HepG2 (cell line): ENCODE measurements around the gene ESPNL. TPM values are rescaled to one million over a fixed set of nuclear protein-coding genes. Genes with fewer than 3 reads are reported as not detected.

Experiments
- ATAC-seq: fragments of 200-7000 bp; cut with Tn5 transposase; 3 replicates; pipeline ENCODE4 v1.9.1; 2020; ENCODE audit warnings: mild to moderate bottlenecking, moderate library complexity
- BruUV-seq: library from RNA; stranded (reverse); fragments of 400-500 nt; replicated peaks from 2 replicates; lab custom pipeline; 2021; lab: Mats Ljungman, UMichigan
- CTCF ChIA-PET: fragments of 300-600 bp; formaldehyde crosslinking; extraction: SDS; loops from one replicate; lab custom pipeline; 2021; ENCODE audit warnings: low total read pairs, inconsistent platforms, low intra/inter-chr PET ratio; lab: Yijun Ruan, JAX
- POLR2A ChIA-PET: fragments of 350-600 bp; sonication (Branson Sonifier 250); formaldehyde crosslinking; loops from one replicate; lab custom pipeline; 2020; ENCODE audit warnings: antibody characterized with exemption, inconsistent platforms; lab: Yijun Ruan, JAX
- DNase-seq: peaks from one replicate; pipeline ENCODE4 v3.0.0-alpha.2; 2015; ENCODE audit warnings: low spot score
- FAIRE-seq: peaks from 3 replicates; lab custom pipeline; 2011; peaks lifted over from hg19 to GRCh38; lab: Jason Lieb, UNC
- H2AFZ ChIP-seq: one replicate; pipeline ENCODE4 v1.6.1; 2011; ENCODE audit warnings: low read length, inconsistent platforms
- H3K27ac ChIP-seq: fragments of 300-600 bp; 3 replicates; pipeline ENCODE4 v1.8.0; 2011; ENCODE audit warnings: mixed run types, mild to moderate bottlenecking, mixed read lengths, low read length, inconsistent platforms; ENCODE audit not compliant: insufficient read depth; ENCODE audit errors: extremely low read length
- H3K27me3 ChIP-seq, 2 experiments: fragments of 200-600 bp in 1 of 2; 2 replicates in 1 of 2; 3 replicates in 1 of 2; pipeline versions ENCODE4 v1.6.0 to v1.8.0; 2011; ENCODE audit warnings: low read length in 2 of 2, mild to moderate bottlenecking in 2 of 2, moderate library complexity in 2 of 2, inconsistent platforms in 1 of 2; ENCODE audit not compliant: insufficient read depth in 2 of 2, control insufficient read depth in 1 of 2
- H3K36me3 ChIP-seq, 2 experiments: fragments of 200-600 bp in 1 of 2; replicated peaks in 1 of 2; 2 replicates in 1 of 2; 3 replicates in 1 of 2; pipeline versions ENCODE4 v1.5.1 to v1.8.0; 2011; ENCODE audit warnings: low read length in 2 of 2, inconsistent platforms in 1 of 2; ENCODE audit not compliant: insufficient read depth in 2 of 2, control insufficient read depth in 1 of 2
- H3K4me1 ChIP-seq: 2 replicates; pipeline ENCODE4 v1.5.1; 2012; ENCODE audit warnings: low read length, inconsistent platforms; ENCODE audit not compliant: insufficient read depth
- H3K4me2 ChIP-seq: 2 replicates; pipeline ENCODE4 v1.6.0; 2011; ENCODE audit warnings: low read depth, low read length, inconsistent platforms
- H3K4me3 ChIP-seq, 3 experiments: fragments of 200-600 bp in 1 of 3; sonication (generic), shearing (Covaris generic) in 1 of 3; replicated peaks in 1 of 3; 2 replicates each; pipeline ENCODE4 v1.5.1; 2011 to 2016; ENCODE audit warnings: low read length in 3 of 3, inconsistent platforms in 2 of 3, low read depth in 2 of 3, mild to moderate bottlenecking in 2 of 3, control low read depth in 1 of 3, mixed read lengths in 1 of 3; ENCODE audit not compliant: insufficient read depth in 1 of 3
- H3K79me2 ChIP-seq: one replicate; pipeline ENCODE4 v1.6.1; 2011; ENCODE audit warnings: low read length, inconsistent platforms; ENCODE audit not compliant: insufficient read depth
- H3K9ac ChIP-seq: 2 replicates; pipeline ENCODE4 v1.6.0; 2011; ENCODE audit warnings: mild to moderate bottlenecking, low read depth, low read length, inconsistent platforms; ENCODE audit not compliant: insufficient read depth
- H3K9me3 ChIP-seq: 2 replicates; pipeline ENCODE4 v1.5.1; 2012; ENCODE audit warnings: mild to moderate bottlenecking, low read length
- H4K20me1 ChIP-seq: 2 replicates; pipeline ENCODE4 v1.6.0; 2011; ENCODE audit warnings: inconsistent platforms, mild to moderate bottlenecking, low read length, moderate library complexity; ENCODE audit not compliant: insufficient read depth
- ARHGAP35 ChIP-seq: sonication (generic); formaldehyde crosslinking; IDR thresholded peaks from 2 replicates; pipeline ENCODE4 v1.9.0; 2022; ENCODE audit warnings: mild to moderate bottlenecking, inconsistent platforms, moderate library complexity, missing genetic modification reagents, borderline replicate concordance
- DPF2 ChIP-seq: sonication (generic); formaldehyde crosslinking; IDR thresholded peaks from 2 replicates; pipeline ENCODE4 v1.4.0; 2020; ENCODE audit warnings: mild to moderate bottlenecking, low read depth, missing genetic modification reagents, borderline replicate concordance
- FOXK2 ChIP-seq: fragments of 450-650 bp; IDR thresholded peaks from 2 replicates; pipeline ENCODE4 v1.6.1; 2016
- GPN1 ChIP-seq: sonication (generic); formaldehyde crosslinking; IDR thresholded peaks from 2 replicates; pipeline ENCODE4 v1.5.1; 2020; ENCODE audit warnings: missing genetic modification reagents, borderline replicate concordance
- NFKBIZ ChIP-seq: IDR thresholded peaks from 2 replicates; pipeline ENCODE4 v1.6.1; 2018; ENCODE audit warnings: missing genetic modification reagents, missing compliant biosample characterization
- SKI ChIP-seq: fragments of 450-650 bp; IDR thresholded peaks from one replicate; pipeline ENCODE4 v1.6.1; 2018; ENCODE audit warnings: mild to moderate bottlenecking; ENCODE audit not compliant: partially characterized antibody
- STAG1 ChIP-seq: sonication (generic); formaldehyde crosslinking; IDR thresholded peaks from 2 replicates; pipeline ENCODE4 v1.4.0; 2020; ENCODE audit warnings: missing genetic modification reagents
- TBX3 ChIP-seq: fragments of 450-650 bp; IDR thresholded peaks from 2 replicates; pipeline ENCODE4 v1.6.1; 2017; ENCODE audit warnings: antibody characterized with exemption, mild to moderate bottlenecking, inconsistent platforms, borderline replicate concordance
- THYN1 ChIP-seq: sonication (generic); formaldehyde crosslinking; IDR thresholded peaks from 2 replicates; pipeline ENCODE4 v1.8.1; 2023; ENCODE audit warnings: low read depth, mild to moderate bottlenecking, moderate library complexity, missing genetic modification reagents, borderline replicate concordance
- UBTF ChIP-seq: sonication (generic); formaldehyde crosslinking; IDR thresholded peaks from 2 replicates; pipeline ENCODE4 v1.4.0; 2020; ENCODE audit warnings: mild to moderate bottlenecking, missing genetic modification reagents
- ZFP36 ChIP-seq: fragments of 150-350 bp; IDR thresholded peaks from 2 replicates; pipeline ENCODE4 v1.6.1; 2018; ENCODE audit warnings: borderline replicate concordance, low read length, low read depth; ENCODE audit not compliant: partially characterized antibody
- ZNF10 ChIP-seq: sonication (generic); formaldehyde crosslinking; IDR thresholded peaks from 2 replicates; pipeline ENCODE4 v1.4.0; 2020; ENCODE audit warnings: mild to moderate bottlenecking, low read depth, missing genetic modification reagents, borderline replicate concordance
- ZNF263 ChIP-seq: sonication (generic); formaldehyde crosslinking; IDR thresholded peaks from 2 replicates; pipeline ENCODE4 v1.4.0; 2020; ENCODE audit warnings: missing genetic modification reagents
- ZNF430 ChIP-seq: sonication (generic); formaldehyde crosslinking; IDR thresholded peaks from 2 replicates; pipeline ENCODE4 v1.9.0; 2021; ENCODE audit warnings: mild to moderate bottlenecking, missing genetic modification reagents
- ZNF510 ChIP-seq: sonication (generic); formaldehyde crosslinking; IDR thresholded peaks from 2 replicates; pipeline ENCODE4 v1.4.0; 2020; ENCODE audit warnings: low read depth, mild to moderate bottlenecking, missing genetic modification reagents
- ZNF530 ChIP-seq: sonication (generic); formaldehyde crosslinking; IDR thresholded peaks from 2 replicates; pipeline ENCODE4 v1.5.0; 2020; ENCODE audit warnings: low read depth, mild to moderate bottlenecking, missing genetic modification reagents
- ZNF766 ChIP-seq: sonication (generic); formaldehyde crosslinking; IDR thresholded peaks from 2 replicates; pipeline ENCODE4 v1.5.0; 2020; ENCODE audit warnings: missing genetic modification reagents, borderline replicate concordance
- ZNF782 ChIP-seq: sonication (generic); formaldehyde crosslinking; IDR thresholded peaks from 2 replicates; pipeline ENCODE4 v1.4.0; 2020; ENCODE audit warnings: missing genetic modification reagents, mild to moderate bottlenecking, borderline replicate concordance
- ZNF839 ChIP-seq: sonication (generic); formaldehyde crosslinking; IDR thresholded peaks from 2 replicates; pipeline ENCODE4 v1.4.0; 2020; ENCODE audit warnings: missing genetic modification reagents, mild to moderate bottlenecking, borderline replicate concordance
- WGBS: methylation state at CpG from one replicate; pipeline ENCODE4 v1.1.6; 2017; ENCODE audit warnings: low lambda C conversion rate; 5-methylcytosine and 5-hydroxymethylcytosine counted together
- in situ Hi-C: cut with HindIII; loops from 2 replicates; pipeline ENCODE4 v1.10.0; 2017; ENCODE audit warnings: low pct_unique_long_range_greater_than_20kb; ENCODE audit not compliant: extremely low pct_ligation_motif_present
- intact Hi-C: fragments of 100-400 bp; cut with micrococcal nuclease; formaldehyde crosslinking; loops from one replicate; pipeline ENCODE4 v1.10.0; 2022; ENCODE audit not compliant: unreplicated experiment
- polyA plus RNA-seq, 8 experiments: library from polyadenylated mRNA; depleted of rRNA in 3 of 8; stranded (reverse) in 7 of 8; unstranded in 1 of 8; fragments of >200 nt; fragmentation: Illumina TruSeq in 4 of 8; extraction: Trizol in 4 of 8; gene quantifications; 2 replicates each; pipeline versions ENCODE4 v1.2.1 to v1.2.3, GENCODE V29; 2011 to 2016; ENCODE audit warnings: low read depth in 4 of 8, missing spikeins in 1 of 8, mixed read lengths in 1 of 8; ENCODE audit not compliant: insufficient read depth in 1 of 8
- total RNA-seq, 5 experiments: library from RNA; depleted of rRNA; stranded (reverse); fragments of >200 nt; fragmentation: Illumina TruSeq; extraction: Trizol; gene quantifications; 2 replicates each; pipeline ENCODE4 v1.2.3, GENCODE V29; 2016; ENCODE audit warnings: low read depth in 1 of 5

The ESPNL gene
- total and polyA plus RNA-seq, 2 of the 13 experiments (the other 11 are each of a cell fraction or from before 2014, with no cell fraction given) = 0.45 to 0.80 TPM

GRCh38 chr2:238117199-238118154, 17.3 kb downstream of the ESPNL start (continued):
- no peak for TF ChIP-seq STAG1 (CRISPR knock-in tag)
- TF ChIP-seq, all 625 proteins: peak for 5

- POLR2A ChIA-PET = no interaction called here
- peak; percentile 20 for ATAC-seq
- TF ChIP-seq SKI (no peak), UBTF (no peak), THYN1 (CRISPR knock-in tag) (no peak), ARHGAP35 (CRISPR knock-in tag) (no peak), ZNF839 (CRISPR knock-in tag) (0 out of 2 replicates have a peak, but pooled peaks have one; percentile 37), ZNF510 (no peak), ZNF766 (CRISPR knock-in tag) (no peak), ZNF530 (CRISPR knock-in tag) (no peak), ZFP36 (no peak), DPF2 (CRISPR knock-in tag) (no peak), GPN1 (CRISPR knock-in tag) (no peak), FOXK2 (no peak), NFKBIZ (CRISPR knock-in tag) (no peak), TBX3 (no peak), ZNF10 (no peak), ZNF263 (peak; percentile 61; the same call in 1 of the 2 replicates), ZNF782 (no peak), ZNF430 (CRISPR knock-in tag) (0 out of 2 replicates have a peak, but pooled peaks have one; percentile 9)
Observed at GRCh38 chr2:238119756-238120462, 19.8 kb downstream of the ESPNL start.

More at GRCh38 chr2:238119756-238120462, 19.8 kb downstream of the ESPNL start:
- Histone ChIP-seq H3K9ac (no peak overlapping the region), H3K27me3 (peaks cover 3 to 57% of the 10 kb centered on the region in 2 experiments), H3K36me3 (no peaks in the 10 kb centered on the region), H3K79me2 (no peaks in the 10 kb centered on the region), H3K4me2 (peak overlapping the region; percentile 36), H3K27ac (no peak overlapping the region), H2AFZ (no peak overlapping the region), H3K4me3 (peak overlapping the region in 1 of 3 experiments; percentile 22; a peak in 1 of 6 replicates), H3K4me1 (0 out of 2 replicates have a peak, but pooled peaks cover 11% of the 10 kb centered on the region), H4K20me1 (no peaks in the 10 kb centered on the region), H3K9me3 (no peaks in the 10 kb centered on the region)
- intact Hi-C loops = no loop called here
- WGBS = 18% methylated on average over 11 of the region's 15 CpGs
- CTCF ChIA-PET = interaction anchor here (1.5 kb wide), 1 partner anchor 20 kb away, joined by 6 read pairs; no protein-coding TSS in a partner anchor
- no peak for DNase-seq
- FAIRE-seq = no peak
- in situ Hi-C loops = no loop called here
- no TSS peak for BruUV-seq
